ENCODE measurements around the gene GIGYF2.
A peak's percentile ranks its signal among the peaks of the same experiment; 100 is the strongest.

GIGYF2 gene

GRCh38 chr2:232869138-232870017 is 172.2 kb downstream of the GIGYF2 start:
- no peak for DNase-seq (ENCODE audit: low spot score)

GRCh38 chr2:232870018-232870765 is 173.1 kb downstream of the GIGYF2 start, which contains the start of gene SNORC:
SNORC (plus strand) TSS chr2:232870264; CDS start chr2:232870342, 78 bp downstream.
- no peak for DNase-seq (ENCODE audit: low spot score)

GRCh38 chr2:232870766-232871371 is 173.7 kb downstream of the GIGYF2 start:
- DNase-seq (ENCODE audit: low spot score), result no peak

- no peak for DNase-seq (ENCODE audit: low spot score)
Measured at GRCh38 chr2:232871418-232871834, 174.3 kb downstream of the GIGYF2 start.

- peak; percentile 95 for DNase-seq (ENCODE audit: low spot score)
Measured at GRCh38 chr2:232871835-232872736, 175.0 kb downstream of the GIGYF2 start.

GRCh38 chr2:232872826-232873225 is 175.7 kb downstream of the GIGYF2 start:
- peak; percentile 67 for DNase-seq (ENCODE audit: low spot score)

GRCh38 chr2:232873292-232873908 is 176.3 kb downstream of the GIGYF2 start:
- DNase-seq (ENCODE audit: low spot score), result no peak

GRCh38 chr2:232873909-232874641 is 176.9 kb downstream of the GIGYF2 start:
- DNase-seq (ENCODE audit: low spot score), result no peak

GRCh38 chr2:232874677-232875223 is 177.6 kb downstream of the GIGYF2 start:
- no peak for DNase-seq (ENCODE audit: low spot score)

- no peak for DNase-seq (ENCODE audit: low spot score)
Measured at GRCh38 chr2:232875256-232876121, 178.4 kb downstream of the GIGYF2 start.

GRCh38 chr2:232876161-232876977 is 179.2 kb downstream of the GIGYF2 start:
- DNase-seq (ENCODE audit: low spot score), result peak; percentile 65

GRCh38 chr2:232876978-232877441 is 179.9 kb downstream of the GIGYF2 start:
- DNase-seq (ENCODE audit: low spot score), result no peak

- no peak for DNase-seq (ENCODE audit: low spot score)
Measured at GRCh38 chr2:232877940-232878511, 180.9 kb downstream of the GIGYF2 start.

GRCh38 chr2:232878855-232879617 is 181.9 kb downstream of the GIGYF2 start:
- no peak for DNase-seq (ENCODE audit: low spot score)

- DNase-seq (ENCODE audit: low spot score), result no peak
Measured at GRCh38 chr2:232879618-232880494, 182.7 kb downstream of the GIGYF2 start.
